ENCODE data around the gene AGPAT1. TPM values are rescaled to one million over a fixed set of nuclear protein-coding genes. Genes with fewer than 3 reads are reported as not detected.
A peak's percentile ranks its signal among the peaks of the same experiment; 100 is the strongest.

Gene AGPAT1
- total RNA-seq, 2 experiments from 2014 or later = 13.2 to 13.3 TPM

GRCh38 chr6:32152769-32153563 lies 22.9 kb downstream of the AGPAT1 start:
- TF ChIP-seq, protein P1, sequence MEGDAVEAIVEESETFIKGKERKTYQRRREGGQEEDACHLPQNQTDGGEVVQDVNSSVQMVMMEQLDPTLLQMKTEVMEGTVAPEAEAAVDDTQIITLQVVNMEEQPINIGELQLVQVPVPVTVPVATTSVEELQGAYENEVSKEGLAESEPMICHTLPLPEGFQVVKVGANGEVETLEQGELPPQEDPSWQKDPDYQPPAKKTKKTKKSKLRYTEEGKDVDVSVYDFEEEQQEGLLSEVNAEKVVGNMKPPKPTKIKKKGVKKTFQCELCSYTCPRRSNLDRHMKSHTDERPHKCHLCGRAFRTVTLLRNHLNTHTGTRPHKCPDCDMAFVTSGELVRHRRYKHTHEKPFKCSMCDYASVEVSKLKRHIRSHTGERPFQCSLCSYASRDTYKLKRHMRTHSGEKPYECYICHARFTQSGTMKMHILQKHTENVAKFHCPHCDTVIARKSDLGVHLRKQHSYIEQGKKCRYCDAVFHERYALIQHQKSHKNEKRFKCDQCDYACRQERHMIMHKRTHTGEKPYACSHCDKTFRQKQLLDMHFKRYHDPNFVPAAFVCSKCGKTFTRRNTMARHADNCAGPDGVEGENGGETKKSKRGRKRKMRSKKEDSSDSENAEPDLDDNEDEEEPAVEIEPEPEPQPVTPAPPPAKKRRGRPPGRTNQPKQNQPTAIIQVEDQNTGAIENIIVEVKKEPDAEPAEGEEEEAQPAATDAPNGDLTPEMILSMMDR (IDR thresholded peaks at IDR 0.05) = no peak
- Mint-ChIP-seq H3K36me3 (ENCODE audit: low read depth) (peaks cover 22% of the 10 kb centered on the region), H3K4me1 (ENCODE audit: low read depth) (peaks cover 74% of the 10 kb centered on the region), H3K27ac (peak overlapping the region; percentile 88), H3K27me3 (peaks cover 31% of the 10 kb centered on the region), H3K9me3 (no peaks in the 10 kb centered on the region), H3K4me3 (peak overlapping the region; percentile 89)
- Histone ChIP-seq H3K4me1 (ENCODE audit: insufficient read depth, low read length) (peaks cover 65% of the 10 kb centered on the region), H3K36me3 (ENCODE audit: insufficient read depth, low read length) (peaks cover 6% of the 10 kb centered on the region), H3K27ac (ENCODE audit: low read depth in 1 of 2, low read length in 2 of 2) (peak overlapping the region in 1 of 2 donors; percentile 29), H3K4me3 (ENCODE audit: low read length) (no peak overlapping the region), H3K27me3 (ENCODE audit: control insufficient read depth in 1 of 2, insufficient read depth in 2 of 2, low read length in 2 of 2) (peaks cover 11 to 21% of the 10 kb centered on the region in 2 experiments), H3K9me3 (ENCODE audit: control insufficient read depth in 1 of 2, insufficient read depth in 1 of 2, low read length in 2 of 2) (peaks cover 0 to 11% of the 10 kb centered on the region in 2 experiments)
- ATAC-seq (ENCODE audit: poor library complexity) = no peak
- ChIA-PET POLR2A (interaction anchor here (0.5 to 2.2 kb wide), 3 partner anchors 22 to 44 kb away, joined by 5 to 8 read pairs (median 7); partner anchors contain the start of genes ATF6B and FKBPL), CTCF (interaction anchor here (1.7 kb wide), 1 partner anchor 34 kb away, joined by 4 read pairs; no protein-coding TSS in a partner anchor)
- peak in 1 of 14 experiments; percentile 14 for DNase-seq
- intact Hi-C loops (cut with DNase I, micrococcal nuclease) = loop anchor here in 1 of 2 experiments (10.0 kb wide), 1 partner anchor 108 kb away; no protein-coding TSS in a partner anchor

GRCh38 chr6:32151863-32152768 lies 23.8 kb downstream of the AGPAT1 start, which contains the start of gene PRRT1:
Gene PRRT1 (minus strand): TSS chr6:32151939. CDS start chr6:32151827, 112 bp downstream.
- Mint-ChIP-seq H3K27ac (peak within 1 kb of the TSS; percentile 88), H3K4me1 (ENCODE audit: low read depth) (peaks cover 71% of the 10 kb centered on the region), H3K36me3 (ENCODE audit: low read depth) (peaks cover 15% of the 10 kb centered on the region), H3K27me3 (peaks cover 32% of the 10 kb centered on the region), H3K4me3 (peak within 1 kb of the TSS; percentile 89), H3K9me3 (no peaks in the 10 kb centered on the region)
- Histone ChIP-seq H3K27me3 (ENCODE audit: control insufficient read depth in 1 of 2, insufficient read depth in 2 of 2, low read length in 2 of 2) (peaks cover 11 to 26% of the 10 kb centered on the region in 2 experiments), H3K36me3 (ENCODE audit: insufficient read depth, low read length) (no peaks in the 10 kb centered on the region), H3K27ac (ENCODE audit: low read depth in 1 of 2, low read length in 2 of 2) (no peak within 1 kb of the TSS), H3K4me3 (ENCODE audit: low read length) (peak within 1 kb of the TSS; percentile 32), H3K4me1 (ENCODE audit: insufficient read depth, low read length) (peaks cover 69% of the 10 kb centered on the region), H3K9me3 (ENCODE audit: control insufficient read depth in 1 of 2, insufficient read depth in 1 of 2, low read length in 2 of 2) (peaks cover 0 to 11% of the 10 kb centered on the region in 2 experiments)
- CTCF ChIA-PET = interaction anchor here (1.7 to 1.8 kb wide), 2 partner anchors 33 to 43 kb away, joined by 4 read pairs; no protein-coding TSS in a partner anchor
- POLR2A ChIA-PET = interaction anchor here (1.6 to 2.2 kb wide), 2 partner anchors 21 to 24 kb away, joined by 7 to 8 read pairs; partner anchors contain the start of genes ATF6B and FKBPL
- intact Hi-C loops (cut with DNase I, micrococcal nuclease) = loop anchor here in 1 of 2 experiments (10.0 kb wide), 1 partner anchor 107 kb away; no protein-coding TSS in a partner anchor
- TF ChIP-seq, protein P1 (IDR thresholded peaks at IDR 0.05) = no peak
- ATAC-seq (ENCODE audit: poor library complexity) = no peak
- peak in 3 of 14 experiments; percentile 32 to 43 (median 39) for DNase-seq

All from CD4-positive, alpha-beta T cell (primary cell).